ENCODE results near the gene ADAM12.

ADAM12 gene

DNA sequence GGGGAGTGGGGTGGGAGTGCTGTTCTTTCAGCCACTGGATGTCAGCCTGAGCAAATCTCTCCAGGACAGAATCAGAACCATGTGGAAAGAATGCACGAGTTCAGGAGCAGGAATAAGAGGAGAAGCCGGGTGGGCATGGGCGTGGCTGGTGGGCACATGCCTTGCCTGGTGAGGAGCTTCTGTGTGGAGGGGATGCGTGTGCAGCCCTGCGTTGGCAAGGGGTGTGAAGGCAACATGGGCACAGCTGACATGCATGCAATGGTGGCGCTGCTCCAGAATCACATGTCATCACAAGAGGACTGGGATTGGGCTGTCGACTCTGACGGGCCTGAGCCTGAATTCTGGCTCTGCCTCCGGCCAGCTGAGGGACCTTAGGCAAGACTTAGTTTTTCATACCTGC, 162.1 kb downstream of the ADAM12 start:
- H3K27ac ChIP-seq: no peak overlapping the region
- no peak for TF ChIP-seq CTCF (IDR thresholded peaks at IDR 0.05)

DNA sequence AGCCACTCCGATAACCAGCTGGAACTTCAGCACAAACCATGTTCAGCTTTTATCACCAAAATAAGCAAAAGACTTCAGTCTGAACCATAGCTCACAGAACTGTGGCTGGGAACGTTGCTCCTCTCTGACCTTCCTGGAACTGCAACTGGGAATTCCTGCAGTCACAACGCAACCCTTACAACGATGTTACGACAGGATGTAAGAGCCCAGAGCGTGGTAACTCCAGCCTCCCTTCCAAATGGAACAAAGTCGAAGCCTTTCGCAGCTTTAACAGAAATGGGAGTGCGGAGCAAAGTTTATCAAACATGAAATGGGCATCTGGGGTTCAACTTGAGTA, 162.6 kb downstream of the ADAM12 start:
- no peaks in the 10 kb centered on the region for H3K9me3 ChIP-seq
- no peak for TF ChIP-seq CTCF (IDR thresholded peaks at IDR 0.05)
- no peaks in the 10 kb centered on the region for H3K36me3 ChIP-seq
- H3K27me3 ChIP-seq: no peaks in the 10 kb centered on the region
- no peak overlapping the region for H3K27ac ChIP-seq
- H3K4me3 ChIP-seq (ENCODE audit: low read depth in 1 of 2, low read length in 1 of 2): no peak overlapping the region
- no peaks in the 10 kb centered on the region for H3K4me1 ChIP-seq (ENCODE audit: control insufficient read depth in 1 of 2, insufficient read depth in 1 of 2, low read depth in 1 of 2, low read length in 1 of 2)

More for the DNA sequence above, 162.1 kb downstream of the ADAM12 start:
- Histone ChIP-seq H3K9me3 (no peaks in the 10 kb centered on the region), H3K36me3 (no peaks in the 10 kb centered on the region), H3K27me3 (no peaks in the 10 kb centered on the region), H3K4me3 (ENCODE audit: low read depth in 1 of 2, low read length in 1 of 2) (no peak overlapping the region), H3K4me1 (ENCODE audit: control insufficient read depth in 1 of 2, insufficient read depth in 1 of 2, low read depth in 1 of 2, low read length in 1 of 2) (no peaks in the 10 kb centered on the region)

GRCh38 chr10:126224967-126225671, 163.2 kb downstream of the ADAM12 start:
- no peaks in the 10 kb centered on the region for H3K9me3 ChIP-seq
- no peaks in the 10 kb centered on the region for H3K36me3 ChIP-seq
- H3K27me3 ChIP-seq: no peaks in the 10 kb centered on the region
- no peak overlapping the region for H3K27ac ChIP-seq
- H3K4me1 ChIP-seq (ENCODE audit: control insufficient read depth in 1 of 2, insufficient read depth in 1 of 2, low read depth in 1 of 2, low read length in 1 of 2): no peaks in the 10 kb centered on the region
- H3K4me3 ChIP-seq (ENCODE audit: low read depth in 1 of 2, low read length in 1 of 2): no peak overlapping the region
- no peak for TF ChIP-seq CTCF (IDR thresholded peaks at IDR 0.05)

DNA sequence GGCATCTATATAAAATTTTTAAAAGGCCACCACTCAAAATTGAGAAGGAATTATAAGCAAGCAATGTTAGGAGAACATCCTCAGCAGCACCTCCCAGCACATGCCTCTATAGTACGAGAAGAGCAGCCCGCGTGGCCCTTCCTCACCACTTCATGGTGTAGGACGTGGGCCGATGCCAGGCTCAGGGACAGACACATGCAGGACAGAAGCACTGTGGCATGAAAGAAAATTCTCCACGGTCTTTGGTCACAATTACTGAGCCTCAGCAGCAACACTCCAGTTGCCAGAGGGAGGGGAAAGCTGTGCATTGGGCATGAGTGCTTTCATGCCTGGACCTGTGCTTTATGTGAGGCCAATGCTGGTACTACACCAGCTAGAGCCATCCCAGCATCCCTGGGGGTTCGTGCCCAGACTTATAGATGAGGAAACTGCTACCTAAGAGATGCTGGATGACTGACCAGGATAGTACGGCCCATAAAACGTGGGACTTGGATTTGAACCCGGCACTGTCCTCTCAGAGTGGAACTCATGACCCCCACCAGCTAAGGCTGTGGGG, 164.7 kb downstream of the ADAM12 start:
- Histone ChIP-seq H3K4me3 (ENCODE audit: low read depth in 1 of 2, low read length in 1 of 2) (no peak overlapping the region), H3K4me1 (ENCODE audit: control insufficient read depth in 1 of 2, insufficient read depth in 1 of 2, low read depth in 1 of 2, low read length in 1 of 2) (no peaks in the 10 kb centered on the region), H3K9me3 (no peaks in the 10 kb centered on the region), H3K27ac (no peak overlapping the region), H3K27me3 (no peaks in the 10 kb centered on the region), H3K36me3 (no peaks in the 10 kb centered on the region)
- no peak for TF ChIP-seq CTCF (IDR thresholded peaks at IDR 0.05)

GRCh38 chr10:126222736-126223511, 165.4 kb downstream of the ADAM12 start:
- no peaks in the 10 kb centered on the region for H3K9me3 ChIP-seq
- H3K4me1 ChIP-seq (ENCODE audit: control insufficient read depth in 1 of 2, insufficient read depth in 1 of 2, low read depth in 1 of 2, low read length in 1 of 2): no peaks in the 10 kb centered on the region
- no peaks in the 10 kb centered on the region for H3K36me3 ChIP-seq
- no peak for TF ChIP-seq CTCF (IDR thresholded peaks at IDR 0.05)
- no peaks in the 10 kb centered on the region for H3K27me3 ChIP-seq
- H3K4me3 ChIP-seq (ENCODE audit: low read depth in 1 of 2, low read length in 1 of 2): no peak overlapping the region
- no peak overlapping the region for H3K27ac ChIP-seq

Data from neutrophil (primary cell).